Uterus (tissue), 2 donors: Measurements from ENCODE around the gene RNASEH2B.

Experiments
- CTCF ChIP-seq, 4 experiments: fragments of 200-600 bp in 2 of 4; fragments of 450-650 bp in 2 of 4; sonication (generic) in 2 of 4; IDR thresholded peaks; one replicate each; pipeline ENCODE4 v1.5.1; 2016 to 2019; ENCODE audit warnings: antibody characterized with exemption in 4 of 4, mild to moderate bottlenecking in 2 of 4, moderate library complexity in 1 of 4
- POLR2A ChIP-seq, 2 donors: fragments of 450-650 bp; IDR thresholded peaks; one replicate each; pipeline ENCODE4 v1.6.1; 2016; ENCODE audit warnings: antibody characterized with exemption in 2 of 2, mild to moderate bottlenecking in 1 of 2, moderate library complexity in 1 of 2

DNA sequence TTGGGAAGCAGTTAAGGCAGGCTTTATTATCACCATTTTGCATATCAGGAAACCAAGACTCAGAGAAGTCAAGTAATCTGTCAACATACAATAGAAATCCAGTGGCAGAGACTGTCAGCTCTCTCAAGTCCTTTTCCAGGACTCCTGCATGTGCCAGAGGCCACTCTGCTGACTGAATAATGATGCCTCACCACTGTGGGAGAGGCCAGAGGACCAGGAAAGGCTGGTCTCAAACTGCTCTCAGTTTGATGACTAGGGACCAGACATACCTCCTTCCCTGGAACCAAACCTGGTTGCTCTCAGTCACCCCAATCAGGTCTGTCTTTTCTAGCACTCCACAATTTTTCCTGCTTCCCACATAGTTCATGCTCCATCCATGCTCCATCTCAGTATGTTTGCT is 8.0 kb downstream of the RNASEH2B start:
- TF ChIP-seq CTCF (IDR thresholded peaks at IDR 0.05), result no peak
- no peak for TF ChIP-seq POLR2A (IDR thresholded peaks at IDR 0.05)
